ENCODE data around the gene TAGLN. TPM values are rescaled to one million over a fixed set of nuclear protein-coding genes. Genes with fewer than 3 reads are reported as not detected.

The TAGLN gene
- total RNA-seq, result 51.8 and 55.7 TPM in 2 replicates
- total RNA-seq (2013), result 21.1 TPM
- 17.9 and 103 TPM in 2 replicates for polyA plus RNA-seq
- 9.4 and 27.0 TPM in 2 replicates for polyA minus RNA-seq

- 70% methylated on average over 30 of the region's 34 CpGs for WGBS (ENCODE audit: insufficient coverage)
- H3K9me3 Mint-ChIP-seq (ENCODE audit: insufficient read depth), result no peaks in the 10 kb centered on the region
- Histone ChIP-seq H2AFZ (ENCODE audit: insufficient read depth, low read depth, low read length, poor library complexity, severe bottlenecking) (no peak within 1 kb of the TSS), H3K9ac (ENCODE audit: low read length) (no peak within 1 kb of the TSS), H3K27me3 (replicated peaks in 1 of 4; ENCODE audit: control extremely low read depth in 1 of 4, control insufficient read depth in 3 of 4, insufficient read depth in 4 of 4, low read length in 3 of 4) (no peaks in the 10 kb centered on the region), H4K20me1 (ENCODE audit: control insufficient read depth, insufficient read depth, low read length, poor library complexity, severe bottlenecking) (peaks cover 11% of the 10 kb centered on the region), H3K4me2 (replicated peaks; ENCODE audit: low read depth, low read length, poor library complexity, severe bottlenecking) (peak within 1 kb of the TSS; percentile 19), H3K36me3 (replicated peaks in 1 of 2; ENCODE audit: control extremely low read depth in 1 of 2, control insufficient read depth in 1 of 2, extremely low read depth in 1 of 2, insufficient read depth in 2 of 2, low read length in 1 of 2) (peaks cover 0 to 65% of the 10 kb centered on the region in 2 experiments), H3K79me2 (ENCODE audit: control insufficient read depth, insufficient read depth, low read length) (no peaks in the 10 kb centered on the region), H3K27ac (ENCODE audit: low read length in 2 of 2) (no peak within 1 kb of the TSS), H3K4me3 (ENCODE audit: control extremely low read depth in 1 of 5, extremely low read depth in 1 of 5, insufficient read depth in 1 of 5, low read depth in 2 of 5, low read length in 4 of 5) (no peak within 1 kb of the TSS), H3K9me3 (ENCODE audit: control extremely low read depth in 1 of 3, control insufficient read depth in 2 of 3, insufficient read depth in 1 of 3, low read length in 2 of 3) (no peaks in the 10 kb centered on the region), H3K4me1 (ENCODE audit: control insufficient read depth in 2 of 2, insufficient read depth in 2 of 2, low read length in 2 of 2) (peaks cover 15 to 36% of the 10 kb centered on the region in 2 donors)
- POLR2A ChIA-PET, result interaction anchor here (1.1 kb wide), 1 partner anchor 23 kb away, joined by 5 read pairs; no protein-coding TSS in a partner anchor
- TF ChIP-seq EZH2 (IDR thresholded peaks at IDR 0.05; ENCODE audit: borderline replicate concordance, insufficient read depth, low read depth, low read length, poor library complexity, severe bottlenecking) (no peak), CTCF (IDR thresholded peaks at IDR 0.05) (no peak)
- CTCF ChIA-PET, result no interaction called here
- ATAC-seq (ENCODE audit: low read depth), result no peak
- peaks cover 33% of the 10 kb centered on the region for H3K4me1 Mint-ChIP-seq
- H3K27ac Mint-ChIP-seq, result peak within 1 kb of the TSS; percentile 75
- H3K4me3 Mint-ChIP-seq, result no peak within 1 kb of the TSS
- H3K27me3 Mint-ChIP-seq, result no peaks in the 10 kb centered on the region
- intact Hi-C loops (cut with micrococcal nuclease), result no loop called here
- no peak for DNase-seq
Measured at GRCh38 chr11:117199053-117199915, at the start of gene TAGLN. TSS of gene TAGLN (plus strand) at chr11:117199370. CDS start at chr11:117203014, 3,644 bp downstream.

GRCh38 chr11:117152066-117152465 lies 47.1 kb upstream of the TAGLN start:
- Histone ChIP-seq H3K27me3 (replicated peaks in 1 of 4; ENCODE audit: control extremely low read depth in 1 of 4, control insufficient read depth in 3 of 4, insufficient read depth in 4 of 4, low read length in 3 of 4) (no peaks in the 10 kb centered on the region), H4K20me1 (ENCODE audit: control insufficient read depth, insufficient read depth, low read length, poor library complexity, severe bottlenecking) (peaks cover 83% of the 10 kb centered on the region), H3K4me1 (ENCODE audit: control insufficient read depth in 2 of 2, insufficient read depth in 2 of 2, low read length in 2 of 2) (peaks cover 3 to 10% of the 10 kb centered on the region in 2 donors), H3K27ac (ENCODE audit: low read length in 2 of 2) (peak overlapping the region in 1 of 2 donors; percentile 12), H3K4me2 (replicated peaks; ENCODE audit: low read depth, low read length, poor library complexity, severe bottlenecking) (peak overlapping the region; percentile 12), H2AFZ (ENCODE audit: insufficient read depth, low read depth, low read length, poor library complexity, severe bottlenecking) (no peak overlapping the region), H3K79me2 (ENCODE audit: control insufficient read depth, insufficient read depth, low read length) (peaks cover 99% of the 10 kb centered on the region), H3K9ac (ENCODE audit: low read length) (no peak overlapping the region), H3K36me3 (replicated peaks in 1 of 2; ENCODE audit: control extremely low read depth in 1 of 2, control insufficient read depth in 1 of 2, extremely low read depth in 1 of 2, insufficient read depth in 2 of 2, low read length in 1 of 2) (peaks cover 0 to 31% of the 10 kb centered on the region in 2 experiments), H3K4me3 (ENCODE audit: control extremely low read depth in 1 of 5, extremely low read depth in 1 of 5, insufficient read depth in 1 of 5, low read depth in 2 of 5, low read length in 4 of 5) (no peak overlapping the region), H3K9me3 (ENCODE audit: control extremely low read depth in 1 of 3, control insufficient read depth in 2 of 3, insufficient read depth in 1 of 3, low read length in 2 of 3) (no peaks in the 10 kb centered on the region)
- WGBS (ENCODE audit: insufficient coverage), result no CpG with 5 or more reads among the region's 2 CpGs
- intact Hi-C loops (cut with micrococcal nuclease), result no loop called here
- no peak overlapping the region for H3K4me3 Mint-ChIP-seq
- CTCF ChIA-PET, result interaction anchor here (1.0 to 1.4 kb wide), 2 partner anchors 20 to 29 kb away, joined by 3 read pairs; no protein-coding TSS in a partner anchor
- TF ChIP-seq CTCF (IDR thresholded peaks at IDR 0.05) (no peak), EZH2 (IDR thresholded peaks at IDR 0.05; ENCODE audit: borderline replicate concordance, insufficient read depth, low read depth, low read length, poor library complexity, severe bottlenecking) (no peak)
- peaks cover 50% of the 10 kb centered on the region for H3K4me1 Mint-ChIP-seq
- POLR2A ChIA-PET, result interaction anchor here (1.0 kb wide), 1 partner anchor 79 kb away, joined by 5 read pairs; no protein-coding TSS in a partner anchor
- no peaks in the 10 kb centered on the region for H3K27me3 Mint-ChIP-seq
- no peak for ATAC-seq (ENCODE audit: low read depth)
- DNase-seq, result no peak
- no peak overlapping the region for H3K27ac Mint-ChIP-seq
- no peaks in the 10 kb centered on the region for H3K9me3 Mint-ChIP-seq (ENCODE audit: insufficient read depth)

Data from B cell (primary cell).